K562 (cell line): Measurements from ENCODE around the gene SLCO2B1. TPM values are rescaled to one million over a fixed set of nuclear protein-coding genes. Genes with fewer than 3 reads are reported as not detected.

ENCODE experiments used
- CBX1 ChIP-seq: sonication (generic); IDR thresholded peaks from 2 replicates; pipeline ENCODE4 v1.6.1; 2016; ENCODE audit warnings: antibody characterized with exemption, low read depth, mild to moderate bottlenecking
- GATA2 ChIP-seq: sonication (generic); formaldehyde crosslinking; IDR thresholded peaks from 2 replicates; pipeline ENCODE4 v1.4.0; 2020; ENCODE audit warnings: mild to moderate bottlenecking, missing genetic modification reagents
- LARP7 ChIP-seq: fragments of 450-650 bp; IDR thresholded peaks from 2 replicates; pipeline ENCODE4 v1.6.1; 2016
- MCM3 ChIP-seq: fragments of 450-650 bp; IDR thresholded peaks from 2 replicates; pipeline ENCODE4 v1.6.1; 2016
- TSC22D4 ChIP-seq: fragments of 450-650 bp; IDR thresholded peaks from 2 replicates; pipeline ENCODE4 v1.6.1; 2016; ENCODE audit warnings: missing genetic modification characterization, missing biosample characterization, control low read depth
- ZNF408 ChIP-seq: fragments of 250-450 bp; sonication (Bioruptor Pico); IDR thresholded peaks from 2 replicates; pipeline ENCODE4 v1.4.0; 2020; ENCODE audit warnings: low read depth, mild to moderate bottlenecking, moderate library complexity
- ZNF75A ChIP-seq: fragments of 450-650 bp; formaldehyde crosslinking; IDR thresholded peaks from 2 replicates; pipeline ENCODE4 v1.4.0; 2020; ENCODE audit warnings: mild to moderate bottlenecking
- polyA plus RNA-seq, 8 experiments: library from polyadenylated mRNA; depleted of rRNA in 4 of 8; stranded (reverse) in 5 of 8; unstranded in 3 of 8; fragments of >200 nt; fragmentation: Nextera tagmentation in 2 of 8; fragmentation: Illumina TruSeq in 1 of 8; extraction: Ambion mirVana in 2 of 8; extraction: Trizol in 1 of 8; gene quantifications; 2 replicates each; pipeline versions ENCODE4 v1.2.1 to v1.2.3, GENCODE V29; 2011 to 2014; ENCODE audit warnings: inconsistent platforms in 1 of 8, missing spikeins in 1 of 8
- total RNA-seq, 7 experiments: library from RNA; depleted of rRNA in 6 of 7; stranded (reverse); fragments of >200 nt in 6 of 7; fragmentation: Illumina TruSeq in 2 of 7; extraction: Trizol in 2 of 7; gene quantifications; 2 replicates each; pipeline versions ENCODE4 v1.2.1 to v1.2.3, GENCODE V29; 2011 to 2021; ENCODE audit warnings: low replicate concordance in 1 of 7
- TF ChIP-seq, protein P1 (sequence below): fragments of 450-650 bp; IDR thresholded peaks from 2 replicates; pipeline ENCODE4 v1.6.1; 2016; ENCODE audit warnings: mild to moderate bottlenecking, moderate library complexity
- TF ChIP-seq, protein P2 (sequence below): fragments of 200-800 bp; sonication (Bioruptor generic); IDR thresholded peaks from 2 replicates; pipeline ENCODE4 v1.6.1; 2016; ENCODE audit warnings: missing genetic modification characterization, missing compliant biosample characterization

Gene SLCO2B1
- total and polyA plus RNA-seq, 9 of the 15 experiments (the other 6 are each of a cell fraction or from before 2014, with no cell fraction given), result 0.70 to 14.7 (median 7.6) TPM

DNA sequence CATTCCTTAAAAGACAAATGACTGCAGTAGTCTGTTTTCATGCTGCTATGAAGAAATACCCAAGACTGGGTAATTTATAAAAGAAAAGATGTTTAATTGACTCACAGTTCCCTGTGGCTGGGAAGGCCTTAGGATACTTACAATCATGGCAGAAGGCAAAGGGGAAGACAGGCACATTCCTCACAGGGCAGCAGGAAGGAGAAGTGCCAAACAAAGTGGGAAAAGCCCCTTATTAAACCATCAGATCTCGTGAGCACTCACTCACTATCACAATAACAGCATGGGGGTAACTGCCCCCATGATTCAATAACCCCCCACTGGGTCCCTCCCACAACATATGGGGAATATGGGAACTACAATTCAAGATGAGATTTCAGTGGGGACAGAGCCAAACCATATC, 37.9 kb upstream of the SLCO2B1 start (continued):
- TF ChIP-seq, protein P1, sequence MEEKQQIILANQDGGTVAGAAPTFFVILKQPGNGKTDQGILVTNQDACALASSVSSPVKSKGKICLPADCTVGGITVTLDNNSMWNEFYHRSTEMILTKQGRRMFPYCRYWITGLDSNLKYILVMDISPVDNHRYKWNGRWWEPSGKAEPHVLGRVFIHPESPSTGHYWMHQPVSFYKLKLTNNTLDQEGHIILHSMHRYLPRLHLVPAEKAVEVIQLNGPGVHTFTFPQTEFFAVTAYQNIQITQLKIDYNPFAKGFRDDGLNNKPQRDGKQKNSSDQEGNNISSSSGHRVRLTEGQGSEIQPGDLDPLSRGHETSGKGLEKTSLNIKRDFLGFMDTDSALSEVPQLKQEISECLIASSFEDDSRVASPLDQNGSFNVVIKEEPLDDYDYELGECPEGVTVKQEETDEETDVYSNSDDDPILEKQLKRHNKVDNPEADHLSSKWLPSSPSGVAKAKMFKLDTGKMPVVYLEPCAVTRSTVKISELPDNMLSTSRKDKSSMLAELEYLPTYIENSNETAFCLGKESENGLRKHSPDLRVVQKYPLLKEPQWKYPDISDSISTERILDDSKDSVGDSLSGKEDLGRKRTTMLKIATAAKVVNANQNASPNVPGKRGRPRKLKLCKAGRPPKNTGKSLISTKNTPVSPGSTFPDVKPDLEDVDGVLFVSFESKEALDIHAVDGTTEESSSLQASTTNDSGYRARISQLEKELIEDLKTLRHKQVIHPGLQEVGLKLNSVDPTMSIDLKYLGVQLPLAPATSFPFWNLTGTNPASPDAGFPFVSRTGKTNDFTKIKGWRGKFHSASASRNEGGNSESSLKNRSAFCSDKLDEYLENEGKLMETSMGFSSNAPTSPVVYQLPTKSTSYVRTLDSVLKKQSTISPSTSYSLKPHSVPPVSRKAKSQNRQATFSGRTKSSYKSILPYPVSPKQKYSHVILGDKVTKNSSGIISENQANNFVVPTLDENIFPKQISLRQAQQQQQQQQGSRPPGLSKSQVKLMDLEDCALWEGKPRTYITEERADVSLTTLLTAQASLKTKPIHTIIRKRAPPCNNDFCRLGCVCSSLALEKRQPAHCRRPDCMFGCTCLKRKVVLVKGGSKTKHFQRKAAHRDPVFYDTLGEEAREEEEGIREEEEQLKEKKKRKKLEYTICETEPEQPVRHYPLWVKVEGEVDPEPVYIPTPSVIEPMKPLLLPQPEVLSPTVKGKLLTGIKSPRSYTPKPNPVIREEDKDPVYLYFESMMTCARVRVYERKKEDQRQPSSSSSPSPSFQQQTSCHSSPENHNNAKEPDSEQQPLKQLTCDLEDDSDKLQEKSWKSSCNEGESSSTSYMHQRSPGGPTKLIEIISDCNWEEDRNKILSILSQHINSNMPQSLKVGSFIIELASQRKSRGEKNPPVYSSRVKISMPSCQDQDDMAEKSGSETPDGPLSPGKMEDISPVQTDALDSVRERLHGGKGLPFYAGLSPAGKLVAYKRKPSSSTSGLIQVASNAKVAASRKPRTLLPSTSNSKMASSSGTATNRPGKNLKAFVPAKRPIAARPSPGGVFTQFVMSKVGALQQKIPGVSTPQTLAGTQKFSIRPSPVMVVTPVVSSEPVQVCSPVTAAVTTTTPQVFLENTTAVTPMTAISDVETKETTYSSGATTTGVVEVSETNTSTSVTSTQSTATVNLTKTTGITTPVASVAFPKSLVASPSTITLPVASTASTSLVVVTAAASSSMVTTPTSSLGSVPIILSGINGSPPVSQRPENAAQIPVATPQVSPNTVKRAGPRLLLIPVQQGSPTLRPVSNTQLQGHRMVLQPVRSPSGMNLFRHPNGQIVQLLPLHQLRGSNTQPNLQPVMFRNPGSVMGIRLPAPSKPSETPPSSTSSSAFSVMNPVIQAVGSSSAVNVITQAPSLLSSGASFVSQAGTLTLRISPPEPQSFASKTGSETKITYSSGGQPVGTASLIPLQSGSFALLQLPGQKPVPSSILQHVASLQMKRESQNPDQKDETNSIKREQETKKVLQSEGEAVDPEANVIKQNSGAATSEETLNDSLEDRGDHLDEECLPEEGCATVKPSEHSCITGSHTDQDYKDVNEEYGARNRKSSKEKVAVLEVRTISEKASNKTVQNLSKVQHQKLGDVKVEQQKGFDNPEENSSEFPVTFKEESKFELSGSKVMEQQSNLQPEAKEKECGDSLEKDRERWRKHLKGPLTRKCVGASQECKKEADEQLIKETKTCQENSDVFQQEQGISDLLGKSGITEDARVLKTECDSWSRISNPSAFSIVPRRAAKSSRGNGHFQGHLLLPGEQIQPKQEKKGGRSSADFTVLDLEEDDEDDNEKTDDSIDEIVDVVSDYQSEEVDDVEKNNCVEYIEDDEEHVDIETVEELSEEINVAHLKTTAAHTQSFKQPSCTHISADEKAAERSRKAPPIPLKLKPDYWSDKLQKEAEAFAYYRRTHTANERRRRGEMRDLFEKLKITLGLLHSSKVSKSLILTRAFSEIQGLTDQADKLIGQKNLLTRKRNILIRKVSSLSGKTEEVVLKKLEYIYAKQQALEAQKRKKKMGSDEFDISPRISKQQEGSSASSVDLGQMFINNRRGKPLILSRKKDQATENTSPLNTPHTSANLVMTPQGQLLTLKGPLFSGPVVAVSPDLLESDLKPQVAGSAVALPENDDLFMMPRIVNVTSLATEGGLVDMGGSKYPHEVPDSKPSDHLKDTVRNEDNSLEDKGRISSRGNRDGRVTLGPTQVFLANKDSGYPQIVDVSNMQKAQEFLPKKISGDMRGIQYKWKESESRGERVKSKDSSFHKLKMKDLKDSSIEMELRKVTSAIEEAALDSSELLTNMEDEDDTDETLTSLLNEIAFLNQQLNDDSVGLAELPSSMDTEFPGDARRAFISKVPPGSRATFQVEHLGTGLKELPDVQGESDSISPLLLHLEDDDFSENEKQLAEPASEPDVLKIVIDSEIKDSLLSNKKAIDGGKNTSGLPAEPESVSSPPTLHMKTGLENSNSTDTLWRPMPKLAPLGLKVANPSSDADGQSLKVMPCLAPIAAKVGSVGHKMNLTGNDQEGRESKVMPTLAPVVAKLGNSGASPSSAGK, result 0 out of 2 replicates have a peak, but pooled peaks have one; percentile 3
- TF ChIP-seq TSC22D4 (tag) (no peak), ZNF408 (no peak), LARP7 (no peak), CBX1 (no peak), GATA2 (no peak), MCM3 (no peak), ZNF75A (peak; percentile 92)
- TF ChIP-seq, protein P2, sequence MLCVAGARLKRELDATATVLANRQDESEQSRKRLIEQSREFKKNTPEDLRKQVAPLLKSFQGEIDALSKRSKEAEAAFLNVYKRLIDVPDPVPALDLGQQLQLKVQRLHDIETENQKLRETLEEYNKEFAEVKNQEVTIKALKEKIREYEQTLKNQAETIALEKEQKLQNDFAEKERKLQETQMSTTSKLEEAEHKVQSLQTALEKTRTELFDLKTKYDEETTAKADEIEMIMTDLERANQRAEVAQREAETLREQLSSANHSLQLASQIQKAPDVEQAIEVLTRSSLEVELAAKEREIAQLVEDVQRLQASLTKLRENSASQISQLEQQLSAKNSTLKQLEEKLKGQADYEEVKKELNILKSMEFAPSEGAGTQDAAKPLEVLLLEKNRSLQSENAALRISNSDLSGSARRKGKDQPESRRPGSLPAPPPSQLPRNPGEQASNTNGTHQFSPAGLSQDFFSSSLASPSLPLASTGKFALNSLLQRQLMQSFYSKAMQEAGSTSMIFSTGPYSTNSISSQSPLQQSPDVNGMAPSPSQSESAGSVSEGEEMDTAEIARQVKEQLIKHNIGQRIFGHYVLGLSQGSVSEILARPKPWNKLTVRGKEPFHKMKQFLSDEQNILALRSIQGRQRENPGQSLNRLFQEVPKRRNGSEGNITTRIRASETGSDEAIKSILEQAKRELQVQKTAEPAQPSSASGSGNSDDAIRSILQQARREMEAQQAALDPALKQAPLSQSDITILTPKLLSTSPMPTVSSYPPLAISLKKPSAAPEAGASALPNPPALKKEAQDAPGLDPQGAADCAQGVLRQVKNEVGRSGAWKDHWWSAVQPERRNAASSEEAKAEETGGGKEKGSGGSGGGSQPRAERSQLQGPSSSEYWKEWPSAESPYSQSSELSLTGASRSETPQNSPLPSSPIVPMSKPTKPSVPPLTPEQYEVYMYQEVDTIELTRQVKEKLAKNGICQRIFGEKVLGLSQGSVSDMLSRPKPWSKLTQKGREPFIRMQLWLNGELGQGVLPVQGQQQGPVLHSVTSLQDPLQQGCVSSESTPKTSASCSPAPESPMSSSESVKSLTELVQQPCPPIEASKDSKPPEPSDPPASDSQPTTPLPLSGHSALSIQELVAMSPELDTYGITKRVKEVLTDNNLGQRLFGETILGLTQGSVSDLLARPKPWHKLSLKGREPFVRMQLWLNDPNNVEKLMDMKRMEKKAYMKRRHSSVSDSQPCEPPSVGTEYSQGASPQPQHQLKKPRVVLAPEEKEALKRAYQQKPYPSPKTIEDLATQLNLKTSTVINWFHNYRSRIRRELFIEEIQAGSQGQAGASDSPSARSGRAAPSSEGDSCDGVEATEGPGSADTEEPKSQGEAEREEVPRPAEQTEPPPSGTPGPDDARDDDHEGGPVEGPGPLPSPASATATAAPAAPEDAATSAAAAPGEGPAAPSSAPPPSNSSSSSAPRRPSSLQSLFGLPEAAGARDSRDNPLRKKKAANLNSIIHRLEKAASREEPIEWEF (CRISPR knock-in tag), result no peak
- TF ChIP-seq, all 486 proteins: peak for 3
